HCT116 (cell line): ENCODE data around the gene CLC. TPM values are rescaled to one million over a fixed set of nuclear protein-coding genes. Genes with fewer than 3 reads are reported as not detected.

Source experiments
- ATAC-seq: fragments of 200-7000 bp; cut with Tn5 transposase; 2 replicates; pipeline ENCODE4 v1.9.1; 2020; ENCODE audit warnings: mild to moderate bottlenecking, moderate library complexity
- BruUV-seq: library from RNA; stranded (reverse); fragments of 400-500 nt; replicated peaks from 2 replicates; lab custom pipeline; 2021; lab: Mats Ljungman, UMichigan
- CTCF ChIA-PET: fragments of 300-600 bp; sonication (Branson Sonifier 250); formaldehyde crosslinking; loops from one replicate; lab custom pipeline; 2021; ENCODE audit warnings: antibody characterized with exemption; lab: Charles Lee
- POLR2A ChIA-PET: fragments of 300-600, 350-600 bp; sonication (Branson Sonifier 250); formaldehyde crosslinking; loops from one replicate; lab custom pipeline; 2021; ENCODE audit warnings: antibody characterized with exemption; lab: Charles Lee
- RAD21 ChIA-PET, 2 experiments: fragments of 300-600 bp; sonication (Branson Sonifier 250); formaldehyde crosslinking; loops; one replicate each; lab custom pipeline; 2023; ENCODE audit warnings: low total read pairs in 2 of 2; ENCODE audit not compliant: uncharacterized antibody in 2 of 2, unreplicated experiment in 2 of 2, low non-redundant PET in 1 of 2; lab: Charles Lee
- DNase-seq: peaks from one replicate; pipeline ENCODE4 v3.0.0-alpha.2; 2010; ENCODE audit warnings: low read depth, low spot score
- H2AFZ ChIP-seq: fragments of 200-600 bp; shearing (Covaris generic), sonication (generic); 2 replicates; pipeline ENCODE4 v1.6.1; 2017; ENCODE audit warnings: low read depth, mixed run types, mixed read lengths, antibody characterized with exemption, low read length; ENCODE audit not compliant: poor library complexity, severe bottlenecking
- H3K27ac ChIP-seq: 2 replicates; pipeline ENCODE4 v1.5.1; 2012; ENCODE audit warnings: low read depth, low read length
- H3K27me3 ChIP-seq: fragments of 200-600 bp; sonication (generic); 2 replicates; pipeline ENCODE4 v1.6.1; 2016; ENCODE audit warnings: mixed run types, low read length, mixed read lengths; ENCODE audit not compliant: insufficient read depth
- H3K36me3 ChIP-seq, 2 experiments: fragments of 200-500 bp in 1 of 2; fragments of 200-600 bp in 1 of 2; sonication (Bioruptor generic) in 1 of 2; sonication (generic) in 1 of 2; 2 replicates each; pipeline versions ENCODE4 v1.5.1 to v1.6.1; 2014 to 2016; ENCODE audit warnings: low read length in 2 of 2, inconsistent platforms in 1 of 2, mixed read lengths in 1 of 2, mixed run types in 1 of 2; ENCODE audit not compliant: insufficient read depth in 2 of 2, control insufficient read depth in 1 of 2
- H3K4me1 ChIP-seq, 2 experiments: fragments of 200-600 bp in 1 of 2; sonication (generic) in 1 of 2; 2 replicates each; pipeline versions ENCODE4 v1.5.1 to v1.6.1; 2012 to 2017; ENCODE audit warnings: low read length in 2 of 2, inconsistent platforms in 1 of 2, mild to moderate bottlenecking in 1 of 2, mixed read lengths in 1 of 2, mixed run types in 1 of 2, moderate library complexity in 1 of 2; ENCODE audit not compliant: insufficient read depth in 2 of 2, control insufficient read depth in 1 of 2
- H3K4me2 ChIP-seq: fragments of 200-600 bp; sonication (generic); 2 replicates; pipeline ENCODE4 v1.6.1; 2017; ENCODE audit warnings: mixed run types, low read length, mixed read lengths
- H3K4me3 ChIP-seq, 2 experiments: fragments of 200-600 bp in 1 of 2; sonication (generic) in 1 of 2; replicated peaks in 1 of 2; 2 replicates each; pipeline ENCODE4 v1.5.1; 2011 to 2016; ENCODE audit warnings: low read length in 2 of 2, control low read depth in 1 of 2, low read depth in 1 of 2, mild to moderate bottlenecking in 1 of 2, mixed read lengths in 1 of 2, mixed run types in 1 of 2
- H3K79me2 ChIP-seq: fragments of 200-600 bp; sonication (generic); 2 replicates; pipeline ENCODE4 v1.6.1; 2017; ENCODE audit warnings: mild to moderate bottlenecking, mixed run types, low read length, moderate library complexity, mixed read lengths; ENCODE audit not compliant: insufficient read depth
- H3K9ac ChIP-seq: fragments of 200-600 bp; sonication (generic); 2 replicates; pipeline ENCODE4 v1.6.1; 2016; ENCODE audit warnings: low read length, mixed read lengths
- H3K9me2 ChIP-seq: fragments of 200-600 bp; sonication (generic), shearing (Covaris generic); 2 replicates; pipeline ENCODE4 v1.6.1; 2017; ENCODE audit warnings: mixed run types, mild to moderate bottlenecking, moderate library complexity; ENCODE audit not compliant: insufficient read depth
- H3K9me3 ChIP-seq, 2 experiments: fragments of 200-500 bp in 1 of 2; fragments of 200-600 bp in 1 of 2; sonication (Bioruptor generic) in 1 of 2; sonication (generic) in 1 of 2; 2 replicates each; pipeline ENCODE4 v1.6.1; 2014 to 2017; ENCODE audit warnings: low read length in 2 of 2, mixed read lengths in 2 of 2, inconsistent platforms in 1 of 2, low read depth in 1 of 2, mild to moderate bottlenecking in 1 of 2, mixed run types in 1 of 2, moderate library complexity in 1 of 2; ENCODE audit not compliant: control insufficient read depth in 1 of 2, insufficient read depth in 1 of 2
- H4K20me1 ChIP-seq: fragments of 200-600 bp; sonication (generic), shearing (Covaris generic); 2 replicates; pipeline ENCODE4 v1.6.1; 2017; ENCODE audit warnings: mixed run types, mild to moderate bottlenecking, moderate library complexity; ENCODE audit not compliant: insufficient read depth
- CBX3 ChIP-seq: IDR thresholded peaks from 2 replicates; pipeline ENCODE4 v1.6.1; 2012; ENCODE audit warnings: low read depth
- CEBPB ChIP-seq: IDR thresholded peaks from 2 replicates; pipeline ENCODE4 v1.6.1; 2012; ENCODE audit warnings: low read depth
- EGR1 ChIP-seq: IDR thresholded peaks from 2 replicates; pipeline ENCODE4 v1.6.1; 2012; ENCODE audit warnings: low read depth
- ELF1 ChIP-seq: IDR thresholded peaks from 2 replicates; pipeline ENCODE4 v1.6.1; 2012; ENCODE audit warnings: low read depth, borderline replicate concordance
- JUND ChIP-seq: IDR thresholded peaks from 2 replicates; pipeline ENCODE4 v1.6.1; 2012
- POLR2A ChIP-seq: IDR thresholded peaks from 2 replicates; pipeline ENCODE4 v1.7.0; 2011; ENCODE audit warnings: borderline replicate concordance; ENCODE audit not compliant: insufficient read depth, insufficient read length; ENCODE audit errors: extremely low read depth
- RAD21 ChIP-seq: IDR thresholded peaks from 2 replicates; pipeline ENCODE4 v1.6.1; 2012; ENCODE audit warnings: low read depth, mild to moderate bottlenecking
- SP1 ChIP-seq: IDR thresholded peaks from 2 replicates; pipeline ENCODE4 v1.6.1; 2012; ENCODE audit warnings: low read depth
- SRF ChIP-seq: IDR thresholded peaks from 2 replicates; pipeline ENCODE4 v1.6.1; 2012; ENCODE audit warnings: low read depth
- TCF7L2 ChIP-seq: IDR thresholded peaks from 2 replicates; pipeline ENCODE4 v1.7.0; 2011; ENCODE audit warnings: borderline replicate concordance, inconsistent platforms; ENCODE audit not compliant: insufficient read depth, insufficient read length; ENCODE audit errors: extremely low read depth
- YY1 ChIP-seq: IDR thresholded peaks from 2 replicates; pipeline ENCODE4 v1.6.1; 2011; ENCODE audit warnings: low read length, low read depth, moderate library complexity, mild to moderate bottlenecking; ENCODE audit not compliant: insufficient replicate concordance; ENCODE audit errors: extremely low read depth
- ZFX ChIP-seq: fragments of 450-650 bp; IDR thresholded peaks from 2 replicates; pipeline ENCODE4 v1.6.1; 2017
- intact Hi-C: fragments of 100-400 bp; cut with micrococcal nuclease; formaldehyde crosslinking; loops from 2 replicates; pipeline ENCODE4 v1.10.0; 2022
- total RNA-seq: library from RNA; stranded (reverse); gene quantifications from one replicate; pipeline ENCODE4 v1.2.1, GENCODE V29; 2021; ENCODE audit not compliant: unreplicated experiment
- TF ChIP-seq, protein P1 (sequence below): IDR thresholded peaks from 2 replicates; pipeline ENCODE4 v1.6.1; 2012
- TF ChIP-seq, protein P2 (sequence below): IDR thresholded peaks from 2 replicates; pipeline ENCODE4 v1.6.1; 2012; ENCODE audit warnings: low read depth
- TF ChIP-seq, protein P3 (sequence below): IDR thresholded peaks from 2 replicates; pipeline ENCODE4 v1.6.1; 2011; ENCODE audit warnings: mild to moderate bottlenecking, low read length, moderate library complexity; ENCODE audit not compliant: insufficient replicate concordance; ENCODE audit errors: extremely low read depth

The CLC gene
- total RNA-seq, 1 experiment from 2014 or later: not detected

- TF ChIP-seq, protein P1, sequence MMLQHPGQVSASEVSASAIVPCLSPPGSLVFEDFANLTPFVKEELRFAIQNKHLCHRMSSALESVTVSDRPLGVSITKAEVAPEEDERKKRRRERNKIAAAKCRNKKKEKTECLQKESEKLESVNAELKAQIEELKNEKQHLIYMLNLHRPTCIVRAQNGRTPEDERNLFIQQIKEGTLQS: no peak
- TF ChIP-seq, protein P2, sequence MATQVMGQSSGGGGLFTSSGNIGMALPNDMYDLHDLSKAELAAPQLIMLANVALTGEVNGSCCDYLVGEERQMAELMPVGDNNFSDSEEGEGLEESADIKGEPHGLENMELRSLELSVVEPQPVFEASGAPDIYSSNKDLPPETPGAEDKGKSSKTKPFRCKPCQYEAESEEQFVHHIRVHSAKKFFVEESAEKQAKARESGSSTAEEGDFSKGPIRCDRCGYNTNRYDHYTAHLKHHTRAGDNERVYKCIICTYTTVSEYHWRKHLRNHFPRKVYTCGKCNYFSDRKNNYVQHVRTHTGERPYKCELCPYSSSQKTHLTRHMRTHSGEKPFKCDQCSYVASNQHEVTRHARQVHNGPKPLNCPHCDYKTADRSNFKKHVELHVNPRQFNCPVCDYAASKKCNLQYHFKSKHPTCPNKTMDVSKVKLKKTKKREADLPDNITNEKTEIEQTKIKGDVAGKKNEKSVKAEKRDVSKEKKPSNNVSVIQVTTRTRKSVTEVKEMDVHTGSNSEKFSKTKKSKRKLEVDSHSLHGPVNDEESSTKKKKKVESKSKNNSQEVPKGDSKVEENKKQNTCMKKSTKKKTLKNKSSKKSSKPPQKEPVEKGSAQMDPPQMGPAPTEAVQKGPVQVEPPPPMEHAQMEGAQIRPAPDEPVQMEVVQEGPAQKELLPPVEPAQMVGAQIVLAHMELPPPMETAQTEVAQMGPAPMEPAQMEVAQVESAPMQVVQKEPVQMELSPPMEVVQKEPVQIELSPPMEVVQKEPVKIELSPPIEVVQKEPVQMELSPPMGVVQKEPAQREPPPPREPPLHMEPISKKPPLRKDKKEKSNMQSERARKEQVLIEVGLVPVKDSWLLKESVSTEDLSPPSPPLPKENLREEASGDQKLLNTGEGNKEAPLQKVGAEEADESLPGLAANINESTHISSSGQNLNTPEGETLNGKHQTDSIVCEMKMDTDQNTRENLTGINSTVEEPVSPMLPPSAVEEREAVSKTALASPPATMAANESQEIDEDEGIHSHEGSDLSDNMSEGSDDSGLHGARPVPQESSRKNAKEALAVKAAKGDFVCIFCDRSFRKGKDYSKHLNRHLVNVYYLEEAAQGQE: no peak
- TF ChIP-seq TCF7L2 (no peak), POLR2A (no peak), YY1 (no peak), ZFX (no peak), EGR1 (no peak)
- TF ChIP-seq, all 23 proteins: peak for 0
These were observed 2.6 kb upstream of the CLC start (continued) for GRCh38 chr19:39740395-39740794.

DNA sequence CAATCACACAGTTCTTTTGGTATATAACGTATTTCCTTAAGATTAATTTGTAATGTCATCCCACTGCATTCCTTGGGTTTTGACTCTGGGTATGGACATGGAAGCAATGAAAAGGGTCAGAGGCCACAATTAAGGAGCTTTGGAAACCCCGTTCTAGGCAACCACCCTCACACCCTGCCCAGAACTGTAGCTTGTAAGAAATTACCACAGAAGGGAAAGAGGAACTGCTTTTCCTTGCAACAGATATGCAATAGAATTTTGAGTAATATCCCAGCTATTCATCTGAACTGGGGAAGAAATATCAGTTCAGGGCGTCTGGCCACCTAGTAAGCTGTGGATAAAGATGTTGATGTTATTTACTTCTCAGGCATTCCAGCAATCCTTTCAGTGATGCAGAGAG is 985 bp upstream of the CLC start:
- no peak overlapping the region for H3K4me3 ChIP-seq
- H3K27me3 ChIP-seq: peaks cover 79% of the 10 kb centered on the region
- DNase-seq (no peak), ATAC-seq (no peak)
- BruUV-seq: no TSS peak
- H3K4me2 ChIP-seq: no peak overlapping the region
- no peak for TF ChIP-seq POLR2A
- no peak for TF ChIP-seq SRF
- TF ChIP-seq SP1: no peak
- TF ChIP-seq, protein P3, sequence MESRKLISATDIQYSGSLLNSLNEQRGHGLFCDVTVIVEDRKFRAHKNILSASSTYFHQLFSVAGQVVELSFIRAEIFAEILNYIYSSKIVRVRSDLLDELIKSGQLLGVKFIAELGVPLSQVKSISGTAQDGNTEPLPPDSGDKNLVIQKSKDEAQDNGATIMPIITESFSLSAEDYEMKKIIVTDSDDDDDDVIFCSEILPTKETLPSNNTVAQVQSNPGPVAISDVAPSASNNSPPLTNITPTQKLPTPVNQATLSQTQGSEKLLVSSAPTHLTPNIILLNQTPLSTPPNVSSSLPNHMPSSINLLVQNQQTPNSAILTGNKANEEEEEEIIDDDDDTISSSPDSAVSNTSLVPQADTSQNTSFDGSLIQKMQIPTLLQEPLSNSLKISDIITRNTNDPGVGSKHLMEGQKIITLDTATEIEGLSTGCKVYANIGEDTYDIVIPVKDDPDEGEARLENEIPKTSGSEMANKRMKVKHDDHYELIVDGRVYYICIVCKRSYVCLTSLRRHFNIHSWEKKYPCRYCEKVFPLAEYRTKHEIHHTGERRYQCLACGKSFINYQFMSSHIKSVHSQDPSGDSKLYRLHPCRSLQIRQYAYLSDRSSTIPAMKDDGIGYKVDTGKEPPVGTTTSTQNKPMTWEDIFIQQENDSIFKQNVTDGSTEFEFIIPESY: no peak
- TF ChIP-seq, protein P1: no peak
- no peak for TF ChIP-seq CEBPB
- no peak for TF ChIP-seq CBX3
- TF ChIP-seq RAD21: no peak
- no peak for TF ChIP-seq JUND
- TF ChIP-seq ELF1: no peak
- no peak for TF ChIP-seq EGR1
- no peak for TF ChIP-seq ZFX
- H3K79me2 ChIP-seq: no peaks in the 10 kb centered on the region
- RAD21 ChIA-PET: no interaction called here
- POLR2A ChIA-PET: no interaction called here
- H4K20me1 ChIP-seq: no peaks in the 10 kb centered on the region
- no peak overlapping the region for H3K27ac ChIP-seq
- no peaks in the 10 kb centered on the region for H3K36me3 ChIP-seq
- CTCF ChIA-PET: no interaction called here
- H3K9me2 ChIP-seq: no peaks in the 10 kb centered on the region
- H2AFZ ChIP-seq: no peak overlapping the region
- no peaks in the 10 kb centered on the region for H3K4me1 ChIP-seq
- intact Hi-C loops: no loop called here
- no peak overlapping the region for H3K9ac ChIP-seq
- H3K9me3 ChIP-seq: no peaks in the 10 kb centered on the region
